ENCODE data around the gene TUT1. TPM values are rescaled to one million over a fixed set of nuclear protein-coding genes. Genes with fewer than 3 reads are reported as not detected.

TUT1 gene
- total and polyA plus RNA-seq, 2 experiments from 2014 or later = 12.8 to 22.2 TPM

DNA sequence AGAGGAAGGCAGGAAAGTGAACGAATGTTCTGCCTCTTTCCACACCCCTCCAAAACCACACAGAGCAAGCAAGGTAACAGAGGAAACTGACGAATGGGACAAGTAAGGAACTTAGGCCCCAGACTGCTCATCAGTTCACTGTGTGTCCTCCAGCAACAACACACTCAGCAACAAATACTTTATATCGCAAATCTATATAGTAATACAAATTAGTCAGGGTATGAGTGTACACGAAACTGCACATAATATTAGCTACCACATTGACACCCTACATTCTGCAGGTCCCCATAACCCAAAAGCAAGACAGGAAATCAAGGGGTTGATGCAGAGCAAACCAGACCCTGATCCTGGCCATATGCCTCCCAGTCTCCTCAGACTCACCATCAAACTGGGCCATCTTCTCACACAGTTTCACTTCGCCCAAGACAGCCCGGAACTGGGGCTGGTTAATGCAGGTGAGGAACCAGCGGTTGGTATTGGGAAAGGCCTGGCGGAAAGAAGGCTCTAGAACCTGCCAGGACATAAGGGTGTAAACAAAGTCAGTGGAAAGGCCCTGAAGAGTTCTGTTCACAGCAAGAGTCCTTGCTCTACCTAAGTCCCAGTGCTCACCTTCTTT lies 24.2 kb downstream of the TUT1 start:
- Histone ChIP-seq H2AFZ (no peak overlapping the region), H3K4me2 (no peak overlapping the region), H3K27ac (ENCODE audit: low read depth) (0 out of 2 replicates have a peak overlapping the region, but pooled peaks have one; percentile 19), H3K79me2 (replicated peaks; ENCODE audit: insufficient read depth) (peaks cover 82% of the 10 kb centered on the region), H4K20me1 (replicated peaks; ENCODE audit: insufficient read depth) (peaks cover 88% of the 10 kb centered on the region), H3K27me3 (ENCODE audit: insufficient read depth) (no peaks in the 10 kb centered on the region), H3K36me3 (ENCODE audit: insufficient read depth) (peaks cover 84% of the 10 kb centered on the region), H3K4me3 (no peak overlapping the region), H3F3A (replicated peaks; ENCODE audit: low read depth) (peaks cover 80% of the 10 kb centered on the region), H3K9me2 (ENCODE audit: insufficient read depth) (no peaks in the 10 kb centered on the region), H3K4me1 (ENCODE audit: insufficient read depth) (peaks cover 23% of the 10 kb centered on the region)
- Mint-ChIP-seq H3K4me3 (no peak overlapping the region), H3K9me3 (no peaks in the 10 kb centered on the region; the same call in 2 of the 3 replicates), H3K4me1 (peaks cover 34% of the 10 kb centered on the region), H3K27ac (no peak overlapping the region; the same call in 1 of the 2 replicates), H3K36me3 (ENCODE audit: low read depth) (peaks cover 96% of the 10 kb centered on the region), H3K27me3 (ENCODE audit: insufficient read depth, low read depth, poor library complexity) (peaks cover 15% of the 10 kb centered on the region)
- no peak for TF ChIP-seq CTCF (conservative IDR thresholded peaks at IDR 0.05; ENCODE audit: low read depth in 2 of 2)
- TF ChIP-seq EZH2phosphoT487 (IDR thresholded peaks at IDR 0.05; ENCODE audit: unreplicated experiment) = no peak
- TF ChIP-seq JUNB (IDR thresholded peaks at IDR 0.05; ENCODE audit: unreplicated experiment) = no peak
- no peak for TF ChIP-seq CREB1 (CRISPR knock-in tag; IDR thresholded peaks at IDR 0.05; ENCODE audit: low read depth)
- TF ChIP-seq, protein P1, sequence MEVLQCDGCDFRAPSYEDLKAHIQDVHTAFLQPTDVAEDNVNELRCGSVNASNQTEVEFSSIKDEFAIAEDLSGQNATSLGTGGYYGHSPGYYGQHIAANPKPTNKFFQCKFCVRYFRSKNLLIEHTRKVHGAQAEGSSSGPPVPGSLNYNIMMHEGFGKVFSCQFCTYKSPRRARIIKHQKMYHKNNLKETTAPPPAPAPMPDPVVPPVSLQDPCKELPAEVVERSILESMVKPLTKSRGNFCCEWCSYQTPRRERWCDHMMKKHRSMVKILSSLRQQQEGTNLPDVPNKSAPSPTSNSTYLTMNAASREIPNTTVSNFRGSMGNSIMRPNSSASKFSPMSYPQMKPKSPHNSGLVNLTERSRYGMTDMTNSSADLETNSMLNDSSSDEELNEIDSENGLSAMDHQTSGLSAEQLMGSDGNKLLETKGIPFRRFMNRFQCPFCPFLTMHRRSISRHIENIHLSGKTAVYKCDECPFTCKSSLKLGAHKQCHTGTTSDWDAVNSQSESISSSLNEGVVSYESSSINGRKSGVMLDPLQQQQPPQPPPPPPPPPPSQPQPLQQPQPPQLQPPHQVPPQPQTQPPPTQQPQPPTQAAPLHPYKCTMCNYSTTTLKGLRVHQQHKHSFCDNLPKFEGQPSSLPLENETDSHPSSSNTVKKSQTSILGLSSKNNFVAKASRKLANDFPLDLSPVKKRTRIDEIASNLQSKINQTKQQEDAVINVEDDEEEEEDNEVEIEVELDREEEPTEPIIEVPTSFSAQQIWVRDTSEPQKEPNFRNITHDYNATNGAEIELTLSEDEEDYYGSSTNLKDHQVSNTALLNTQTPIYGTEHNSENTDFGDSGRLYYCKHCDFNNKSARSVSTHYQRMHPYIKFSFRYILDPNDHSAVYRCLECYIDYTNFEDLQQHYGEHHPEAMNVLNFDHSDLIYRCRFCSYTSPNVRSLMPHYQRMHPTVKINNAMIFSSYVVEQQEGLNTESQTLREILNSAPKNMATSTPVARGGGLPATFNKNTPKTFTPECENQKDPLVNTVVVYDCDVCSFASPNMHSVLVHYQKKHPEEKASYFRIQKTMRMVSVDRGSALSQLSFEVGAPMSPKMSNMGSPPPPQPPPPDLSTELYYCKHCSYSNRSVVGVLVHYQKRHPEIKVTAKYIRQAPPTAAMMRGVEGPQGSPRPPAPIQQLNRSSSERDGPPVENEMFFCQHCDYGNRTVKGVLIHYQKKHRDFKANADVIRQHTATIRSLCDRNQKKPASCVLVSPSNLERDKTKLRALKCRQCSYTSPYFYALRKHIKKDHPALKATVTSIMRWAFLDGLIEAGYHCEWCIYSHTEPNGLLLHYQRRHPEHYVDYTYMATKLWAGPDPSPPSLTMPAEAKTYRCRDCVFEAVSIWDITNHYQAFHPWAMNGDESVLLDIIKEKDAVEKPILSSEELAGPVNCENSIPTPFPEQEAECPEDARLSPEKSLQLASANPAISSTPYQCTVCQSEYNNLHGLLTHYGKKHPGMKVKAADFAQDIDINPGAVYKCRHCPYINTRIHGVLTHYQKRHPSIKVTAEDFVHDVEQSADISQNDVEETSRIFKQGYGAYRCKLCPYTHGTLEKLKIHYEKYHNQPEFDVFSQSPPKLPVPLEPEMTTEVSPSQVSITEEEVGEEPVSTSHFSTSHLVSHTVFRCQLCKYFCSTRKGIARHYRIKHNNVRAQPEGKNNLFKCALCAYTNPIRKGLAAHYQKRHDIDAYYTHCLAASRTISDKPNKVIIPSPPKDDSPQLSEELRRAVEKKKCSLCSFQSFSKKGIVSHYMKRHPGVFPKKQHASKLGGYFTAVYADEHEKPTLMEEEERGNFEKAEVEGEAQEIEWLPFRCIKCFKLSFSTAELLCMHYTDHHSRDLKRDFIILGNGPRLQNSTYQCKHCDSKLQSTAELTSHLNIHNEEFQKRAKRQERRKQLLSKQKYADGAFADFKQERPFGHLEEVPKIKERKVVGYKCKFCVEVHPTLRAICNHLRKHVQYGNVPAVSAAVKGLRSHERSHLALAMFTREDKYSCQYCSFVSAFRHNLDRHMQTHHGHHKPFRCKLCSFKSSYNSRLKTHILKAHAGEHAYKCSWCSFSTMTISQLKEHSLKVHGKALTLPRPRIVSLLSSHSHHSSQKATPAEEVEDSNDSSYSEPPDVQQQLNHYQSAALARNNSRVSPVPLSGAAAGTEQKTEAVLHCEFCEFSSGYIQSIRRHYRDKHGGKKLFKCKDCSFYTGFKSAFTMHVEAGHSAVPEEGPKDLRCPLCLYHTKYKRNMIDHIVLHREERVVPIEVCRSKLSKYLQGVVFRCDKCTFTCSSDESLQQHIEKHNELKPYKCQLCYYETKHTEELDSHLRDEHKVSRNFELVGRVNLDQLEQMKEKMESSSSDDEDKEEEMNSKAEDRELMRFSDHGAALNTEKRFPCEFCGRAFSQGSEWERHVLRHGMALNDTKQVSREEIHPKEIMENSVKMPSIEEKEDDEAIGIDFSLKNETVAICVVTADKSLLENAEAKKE (CRISPR knock-in tag; IDR thresholded peaks at IDR 0.05) = no peak
- TF ChIP-seq EZH2 (IDR thresholded peaks at IDR 0.05; ENCODE audit: low read depth, unreplicated experiment) = no peak
- ATAC-seq = no peak
- DNase-seq (ENCODE audit: low spot score) = no peak

Measured in GM23338 (cell line).